OCI-LY3 (cell line): ENCODE data around the gene PRH2.

Experiments used
- H2AFZ ChIP-seq: fragments of 200-600, 300-600 bp; shearing (Covaris generic); 2 replicates; pipeline ENCODE4 v1.6.0; 2014; ENCODE audit warnings: antibody characterized with exemption, low read depth, low read length
- H3K27ac ChIP-seq: fragments of 200-600, 300-600 bp; sonication (generic); 2 replicates; pipeline ENCODE4 v1.5.1; 2014; ENCODE audit warnings: mild to moderate bottlenecking, low read length, moderate library complexity, mixed read lengths
- H3K27me3 ChIP-seq: fragments of 200-600, 300-600 bp; sonication (generic); 2 replicates; pipeline ENCODE4 v1.6.1; 2014; ENCODE audit warnings: low read depth, low read length, mixed read lengths
- H3K36me3 ChIP-seq: fragments of 200-600, 300-600 bp; sonication (generic); replicated peaks from 2 replicates; pipeline ENCODE3; 2014; ENCODE audit warnings: low read depth, low read length, mixed read lengths
- H3K4me1 ChIP-seq: fragments of 300-600, 200-600 bp; sonication (generic); 2 replicates; pipeline ENCODE4 v1.6.1; 2014; ENCODE audit warnings: low read length, mixed read lengths
- H3K4me2 ChIP-seq: fragments of 200-600, 300-600 bp; sonication (generic); 2 replicates; pipeline ENCODE4 v1.6.1; 2014; ENCODE audit warnings: low read length, mixed read lengths
- H3K4me3 ChIP-seq: fragments of 300-600, 200-600 bp; sonication (generic); 2 replicates; pipeline ENCODE4 v1.5.1; 2014; ENCODE audit warnings: antibody characterized with exemption, mild to moderate bottlenecking, low read length, moderate library complexity
- H3K79me2 ChIP-seq: fragments of 300-600, 200-600 bp; shearing (Covaris generic); 2 replicates; pipeline ENCODE4 v1.6.1; 2014; ENCODE audit warnings: mild to moderate bottlenecking, low read length, mixed read lengths
- H3K9ac ChIP-seq: fragments of 300-600, 200-600 bp; shearing (Covaris generic); 2 replicates; pipeline ENCODE4 v1.6.0; 2014; ENCODE audit warnings: mild to moderate bottlenecking, low read length, moderate library complexity
- H3K9me3 ChIP-seq: fragments of 200-600, 300-600 bp; shearing (Covaris generic); 2 replicates; pipeline ENCODE4 v1.6.1; 2014; ENCODE audit warnings: low read length, mixed read lengths; ENCODE audit not compliant: insufficient read depth
- H4K20me1 ChIP-seq: fragments of 200-600, 300-600 bp; sonication (generic); 2 replicates; pipeline ENCODE4 v1.6.1; 2016; ENCODE audit warnings: low read length, mixed read lengths; ENCODE audit not compliant: insufficient read depth
- CTCF ChIP-seq: fragments of 200-600, 300-600 bp; sonication (generic); IDR thresholded peaks from 2 replicates; pipeline ENCODE4 v1.5.1; 2014; ENCODE audit warnings: antibody characterized with exemption, low read length, low read depth
- EZH2phosphoT487 ChIP-seq: fragments of 200-600 bp; shearing (Covaris generic); IDR thresholded peaks from 2 replicates; pipeline ENCODE4 v1.6.1; 2018; ENCODE audit warnings: antibody characterized with exemption, mixed run types, low read depth

The PRH2 gene

GRCh38 chr12:10904686-10905085, 24.4 kb upstream of the PRH2 start:
- no peak overlapping the region for H3K4me2 ChIP-seq
- no peaks in the 10 kb centered on the region for H3K9me3 ChIP-seq
- no peaks in the 10 kb centered on the region for H3K4me1 ChIP-seq
- H3K9ac ChIP-seq, result no peak overlapping the region
- H3K36me3 ChIP-seq, result peaks cover 3% of the 10 kb centered on the region
- H3K27ac ChIP-seq, result no peak overlapping the region
- H3K79me2 ChIP-seq, result no peaks in the 10 kb centered on the region
- no peaks in the 10 kb centered on the region for H3K27me3 ChIP-seq
- H3K4me3 ChIP-seq, result no peak overlapping the region
- H4K20me1 ChIP-seq, result no peaks in the 10 kb centered on the region
- TF ChIP-seq EZH2phosphoT487, result no peak
- no peak for TF ChIP-seq CTCF
- H2AFZ ChIP-seq, result no peak overlapping the region

DNA sequence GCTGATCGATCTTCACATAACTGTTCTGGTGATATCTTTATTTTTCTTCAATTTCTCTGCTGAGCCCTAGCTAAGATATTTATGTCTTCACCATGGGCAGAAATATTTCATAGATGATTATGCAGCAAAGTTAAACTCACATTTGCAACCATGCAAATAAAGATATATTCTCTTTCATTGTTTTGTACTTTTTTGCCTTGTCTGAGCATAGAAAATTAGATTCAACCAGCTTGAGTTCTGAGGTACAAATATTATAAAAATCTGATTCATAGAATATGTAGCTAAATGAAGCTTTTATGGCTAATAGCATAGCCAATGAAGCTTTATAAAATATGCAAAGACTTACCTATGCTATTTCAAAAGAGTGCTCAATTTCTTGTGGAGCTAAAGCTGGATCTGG, 19.6 kb upstream of the PRH2 start, which contains the start of gene TAS2R13:
TAS2R13 (minus strand) TSS at position 101 of the 400 bp plus-strand sequence. CDS start 264 bp downstream, outside the sequence.
- Histone ChIP-seq H3K4me3 (no peak within 1 kb of the TSS), H3K27ac (no peak within 1 kb of the TSS), H3K9ac (no peak within 1 kb of the TSS), H3K27me3 (no peaks in the 10 kb centered on the region), H2AFZ (no peak within 1 kb of the TSS), H3K4me1 (no peaks in the 10 kb centered on the region), H3K79me2 (no peaks in the 10 kb centered on the region), H3K4me2 (no peak within 1 kb of the TSS), H4K20me1 (no peaks in the 10 kb centered on the region), H3K36me3 (peaks cover 3% of the 10 kb centered on the region), H3K9me3 (no peaks in the 10 kb centered on the region)
- TF ChIP-seq CTCF (no peak), EZH2phosphoT487 (no peak)

GRCh38 chr12:10910380-10910779, 18.7 kb upstream of the PRH2 start:
- Histone ChIP-seq H3K4me3 (no peak overlapping the region), H3K27ac (no peak overlapping the region), H4K20me1 (no peaks in the 10 kb centered on the region), H3K9me3 (no peaks in the 10 kb centered on the region), H3K36me3 (peaks cover 3% of the 10 kb centered on the region), H2AFZ (no peak overlapping the region), H3K27me3 (no peaks in the 10 kb centered on the region), H3K4me2 (no peak overlapping the region), H3K4me1 (no peaks in the 10 kb centered on the region), H3K9ac (no peak overlapping the region), H3K79me2 (no peaks in the 10 kb centered on the region)
- no peak for TF ChIP-seq CTCF
- TF ChIP-seq EZH2phosphoT487, result no peak

GRCh38 chr12:10919809-10920208, 9.2 kb upstream of the PRH2 start:
- no peaks in the 10 kb centered on the region for H3K27me3 ChIP-seq
- no peak overlapping the region for H3K9ac ChIP-seq
- no peak overlapping the region for H2AFZ ChIP-seq
- no peaks in the 10 kb centered on the region for H3K4me1 ChIP-seq
- no peaks in the 10 kb centered on the region for H3K79me2 ChIP-seq
- H3K4me2 ChIP-seq, result no peak overlapping the region
- no peaks in the 10 kb centered on the region for H3K36me3 ChIP-seq
- H3K4me3 ChIP-seq, result no peak overlapping the region
- H4K20me1 ChIP-seq, result no peaks in the 10 kb centered on the region
- H3K27ac ChIP-seq, result no peak overlapping the region
- H3K9me3 ChIP-seq, result no peaks in the 10 kb centered on the region
- TF ChIP-seq CTCF, result no peak
- TF ChIP-seq EZH2phosphoT487, result no peak
